Head of caudate nucleus (tissue), 42 donors: ENCODE data around the gene TTLL9.
A peak's percentile ranks its signal among the peaks of the same experiment; 100 is the strongest.

ENCODE experiments used
- DNase-seq, 42 donors: peaks; one replicate each; pipeline versions ENCODE4 v3.0.0 to v3.0.0-alpha.2; 2020 to 2021; ENCODE audit warnings: mixed read lengths in 7 of 42
- intact Hi-C: fragments of 100-400 bp; cut with DNase I; formaldehyde crosslinking; loops from one replicate; pipeline ENCODE4 v1.15.0; 2022

Gene TTLL9

DNA sequence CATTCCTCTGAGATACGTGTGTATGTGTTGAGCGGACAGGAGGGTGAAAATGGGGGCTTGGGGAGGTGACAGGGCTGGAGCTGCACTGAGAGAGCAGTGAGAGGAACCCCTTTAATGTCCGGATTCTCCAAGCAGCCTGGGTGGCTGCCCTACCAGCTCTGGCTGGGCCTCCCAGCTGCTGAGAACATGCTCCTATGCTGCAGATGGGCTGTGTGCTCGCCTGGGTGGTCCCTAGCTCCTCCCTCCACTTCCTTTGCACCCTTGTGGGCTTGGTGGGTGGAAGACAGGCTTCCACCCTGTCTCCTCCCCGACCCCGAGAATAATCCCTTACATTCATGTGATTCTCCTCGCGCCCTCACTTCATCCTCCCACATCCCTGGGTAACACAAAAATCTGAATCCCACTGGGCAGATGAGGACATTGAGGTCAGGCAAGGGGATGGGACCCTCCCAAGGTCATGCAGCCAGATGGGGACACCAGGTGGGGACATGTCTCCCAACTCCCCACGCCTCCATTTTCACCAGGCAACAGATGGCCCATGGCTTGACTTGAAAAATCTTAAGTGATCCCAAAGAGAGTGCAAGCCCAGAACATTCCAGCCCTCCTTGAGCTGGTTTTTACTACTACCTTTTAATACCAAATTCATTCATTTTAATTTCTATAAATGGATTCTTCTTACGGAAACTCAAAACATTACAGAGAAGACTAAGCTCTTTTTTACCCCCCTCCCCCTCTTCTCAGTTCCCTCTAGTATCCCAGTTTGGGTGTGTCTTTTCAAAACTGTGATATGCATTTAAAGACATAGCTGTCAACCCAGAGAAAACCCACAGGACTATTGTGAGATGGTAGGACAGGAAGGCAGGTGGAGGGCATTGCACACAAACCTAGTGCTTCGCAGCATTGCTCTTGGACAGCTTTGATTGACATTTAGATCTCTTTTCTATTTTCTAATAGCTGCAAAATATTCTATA lies 86.4 kb downstream of the TTLL9 start:
- DNase-seq: no peak
- intact Hi-C loops: no loop called here

DNA sequence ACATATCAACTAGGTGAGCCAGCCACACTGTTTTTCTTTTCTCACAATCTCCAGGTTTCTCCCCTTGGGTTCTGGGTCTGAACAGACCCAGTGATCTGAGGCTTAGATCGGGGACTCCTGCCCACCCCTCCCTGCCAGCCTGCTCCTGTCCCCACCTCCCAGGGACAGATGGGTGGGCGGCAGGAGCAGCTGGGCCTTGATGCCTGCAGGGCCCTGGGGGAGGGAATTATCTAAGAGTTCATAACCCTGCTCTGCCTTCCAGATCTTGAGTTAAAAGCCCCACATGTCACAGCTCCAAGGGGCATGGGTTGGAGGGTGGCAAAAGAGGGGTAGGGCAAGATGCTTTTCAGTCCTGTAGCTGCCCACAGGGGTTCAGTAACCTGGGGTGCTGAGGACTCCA lies 92.3 kb downstream of the TTLL9 start:
- intact Hi-C loops: no loop called here
- DNase-seq: no peak

DNA sequence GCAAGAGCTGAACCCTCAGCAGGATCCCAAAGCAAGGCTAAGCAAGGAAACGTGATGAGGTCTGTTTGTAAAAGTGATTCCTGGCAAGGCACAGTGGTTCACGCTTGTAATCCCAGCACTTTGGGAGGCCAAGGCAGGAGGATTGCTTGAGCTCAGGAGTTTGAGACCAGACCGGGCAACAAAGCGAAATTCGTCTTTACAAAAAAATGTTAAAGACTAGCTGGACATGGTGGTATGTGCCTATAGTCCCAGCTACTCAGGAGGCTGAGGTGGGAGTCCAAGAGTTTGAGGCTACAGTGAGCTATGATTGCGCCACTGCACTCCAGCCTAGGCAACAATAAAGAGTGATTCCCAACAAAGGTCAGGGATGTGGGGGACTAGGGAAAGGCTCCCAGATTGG lies 93.5 kb downstream of the TTLL9 start:
- intact Hi-C loops: no loop called here
- no peak for DNase-seq

DNA sequence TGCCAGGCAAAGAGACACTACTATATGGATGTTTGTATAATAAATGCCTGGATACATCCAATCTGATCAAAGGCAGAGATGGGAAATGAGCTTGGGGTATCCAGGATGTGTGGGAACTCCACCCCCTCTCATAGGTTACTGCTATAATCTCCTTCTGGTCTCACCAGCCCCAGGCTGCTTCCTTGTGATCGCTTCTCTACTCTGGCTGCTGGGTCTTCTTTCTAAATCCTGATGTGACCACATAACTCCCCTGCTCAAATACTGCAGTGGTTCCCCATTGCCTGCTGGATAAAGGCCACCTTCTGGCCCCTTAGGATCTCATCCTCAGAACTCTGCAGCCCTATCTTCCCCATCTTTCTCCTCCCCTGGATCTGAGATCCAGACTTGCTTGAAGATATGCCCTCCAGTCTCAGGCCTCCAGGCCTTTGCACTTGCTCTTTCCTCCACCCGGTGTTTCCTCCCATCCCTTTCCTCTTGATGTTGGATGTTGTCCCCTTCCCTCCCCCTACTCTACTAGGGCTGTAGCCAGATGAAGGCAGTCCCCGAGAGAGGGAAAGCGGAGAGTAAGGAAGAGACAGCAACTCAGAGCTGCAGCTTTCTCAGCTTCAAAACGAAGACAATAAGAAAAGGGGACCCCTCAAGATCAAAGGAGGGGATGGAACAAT lies 96.7 kb downstream of the TTLL9 start:
- no peak for DNase-seq
- intact Hi-C loops: no loop called here

DNA sequence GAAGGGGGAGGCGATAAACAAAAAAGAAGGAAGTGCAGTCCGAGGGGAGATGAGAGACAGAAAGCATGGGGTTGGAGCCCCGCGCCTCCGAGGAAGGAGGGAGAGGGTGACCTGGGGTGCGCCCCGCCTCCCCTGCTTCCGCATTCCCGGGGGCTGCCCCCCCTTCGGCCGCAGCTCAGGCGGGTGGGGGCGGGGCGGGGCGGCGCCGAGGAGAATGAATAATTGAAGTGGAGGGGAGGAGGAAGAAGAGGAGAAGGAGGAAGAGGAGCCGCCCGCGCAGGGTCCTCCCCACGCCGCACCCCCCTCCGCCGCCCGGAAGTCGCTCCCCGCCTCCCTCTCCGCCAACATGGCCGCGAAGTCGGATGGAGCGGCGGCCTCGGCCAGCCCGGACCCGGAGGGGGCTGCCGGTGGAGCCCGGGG lies 97.4 kb downstream of the TTLL9 start, which contains the start of gene XKR7:
XKR7 (plus strand) TSS at position 322 of the 420 bp plus-strand sequence; CDS start at position 347, 25 bp downstream.
- DNase-seq: peak in 28 of 42 donors; percentile 11 to 60 (median 32)
- intact Hi-C loops: no loop called here

DNA sequence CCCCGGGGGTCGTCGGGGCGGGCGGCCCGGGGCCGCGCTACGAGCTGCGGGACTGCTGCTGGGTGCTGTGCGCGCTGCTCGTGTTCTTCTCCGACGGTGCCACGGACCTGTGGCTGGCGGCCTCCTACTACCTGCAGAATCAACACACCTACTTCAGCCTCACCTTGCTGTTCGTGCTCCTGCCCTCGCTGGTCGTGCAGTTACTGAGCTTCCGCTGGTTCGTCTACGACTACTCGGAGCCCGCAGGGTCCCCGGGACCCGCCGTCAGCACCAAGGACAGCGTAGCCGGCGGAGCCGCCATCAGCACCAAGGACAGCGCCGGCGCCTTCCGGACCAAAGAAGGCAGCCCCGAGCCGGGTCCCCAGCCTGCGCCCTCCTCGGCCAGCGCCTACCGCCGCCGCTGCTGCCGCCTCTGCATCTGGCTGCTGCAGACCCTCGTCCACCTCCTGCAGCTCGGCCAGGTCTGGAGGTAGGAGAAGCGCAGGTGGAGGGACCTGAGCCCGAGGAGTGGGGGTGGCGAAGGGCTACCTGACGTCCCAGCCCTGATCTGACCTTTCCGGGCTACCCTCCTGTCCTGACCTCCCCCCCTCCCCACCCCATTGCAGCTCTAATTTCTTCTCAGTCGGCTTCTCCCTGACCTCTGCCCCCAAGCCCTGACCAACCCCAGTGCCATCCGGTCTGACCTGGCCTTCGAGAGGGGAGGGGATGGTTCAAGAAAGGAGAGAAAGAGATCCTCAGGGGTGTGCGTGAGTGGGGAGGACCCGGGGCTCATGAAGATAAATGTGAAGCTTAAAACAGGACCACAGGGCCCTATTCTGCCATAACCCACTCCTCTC lies 98.1 kb downstream of the TTLL9 start:
- peak; percentile 30 to 88 (median 69) for DNase-seq
- intact Hi-C loops: no loop called here

DNA sequence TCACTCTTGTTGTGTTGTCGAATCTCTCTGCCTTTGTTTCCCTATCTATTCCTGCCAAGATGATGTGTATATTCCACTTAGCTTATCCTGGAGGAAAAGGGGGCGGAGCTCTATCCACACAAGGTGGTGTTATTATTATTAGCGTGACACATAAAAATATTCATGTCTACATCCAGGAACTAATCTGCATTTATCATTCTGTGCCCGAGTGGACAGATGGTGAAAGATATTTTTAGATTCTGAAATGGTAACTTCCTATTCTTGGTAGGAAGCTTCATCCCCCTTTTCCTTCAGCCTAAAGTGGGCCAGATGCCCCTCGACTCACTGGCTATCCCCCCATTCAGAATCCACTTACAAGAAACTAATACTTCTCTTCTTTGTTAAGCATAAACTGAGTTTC lies 99.6 kb downstream of the TTLL9 start:
- DNase-seq: no peak
- intact Hi-C loops: no loop called here

DNA sequence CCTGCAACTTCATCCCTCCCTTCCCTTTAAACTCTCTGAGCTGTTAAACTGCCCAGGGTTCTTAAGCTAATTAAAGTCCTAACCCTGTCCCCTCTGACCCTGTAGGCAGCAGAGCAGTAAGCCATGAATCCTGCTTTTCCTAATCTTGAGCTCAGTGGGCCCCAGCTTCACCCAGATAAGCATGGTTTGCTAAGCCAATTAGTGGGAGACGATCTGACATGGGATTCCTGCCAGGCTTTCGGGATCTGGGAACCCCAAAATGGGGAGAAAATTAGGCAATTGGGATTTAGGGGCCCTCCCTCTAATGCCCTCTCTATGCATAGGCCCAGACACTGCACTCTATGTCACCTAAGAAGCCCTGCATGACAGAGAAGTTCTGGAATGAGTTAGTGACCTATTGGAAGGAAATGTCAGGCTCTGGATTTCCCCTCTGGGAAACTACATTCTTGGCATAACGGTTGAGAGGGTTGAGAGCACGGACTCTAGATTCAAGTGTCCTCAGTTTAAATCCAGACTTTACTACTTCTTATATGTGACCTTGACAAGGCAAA lies 102.1 kb downstream of the TTLL9 start:
- intact Hi-C loops: no loop called here
- DNase-seq: no peak

DNA sequence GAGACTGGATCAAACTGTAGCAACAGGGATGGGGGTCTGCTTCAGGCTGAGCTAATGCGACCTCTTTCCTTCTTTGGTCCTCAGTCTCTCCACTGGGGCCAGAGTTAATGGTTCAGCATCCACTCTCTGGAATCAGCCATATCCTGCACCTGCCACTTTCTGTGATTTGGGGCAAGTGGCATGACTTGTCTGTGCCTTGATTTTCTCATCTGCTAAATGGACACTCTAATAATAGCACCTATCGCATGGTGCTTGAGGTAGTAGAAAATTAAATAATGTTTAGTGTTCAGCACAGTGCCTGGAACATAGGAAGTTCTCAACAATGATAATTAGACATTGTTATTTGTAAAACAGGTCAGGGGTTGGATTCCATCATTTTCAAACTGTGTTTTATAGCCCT lies 103.9 kb downstream of the TTLL9 start:
- intact Hi-C loops: no loop called here
- DNase-seq: no peak

DNA sequence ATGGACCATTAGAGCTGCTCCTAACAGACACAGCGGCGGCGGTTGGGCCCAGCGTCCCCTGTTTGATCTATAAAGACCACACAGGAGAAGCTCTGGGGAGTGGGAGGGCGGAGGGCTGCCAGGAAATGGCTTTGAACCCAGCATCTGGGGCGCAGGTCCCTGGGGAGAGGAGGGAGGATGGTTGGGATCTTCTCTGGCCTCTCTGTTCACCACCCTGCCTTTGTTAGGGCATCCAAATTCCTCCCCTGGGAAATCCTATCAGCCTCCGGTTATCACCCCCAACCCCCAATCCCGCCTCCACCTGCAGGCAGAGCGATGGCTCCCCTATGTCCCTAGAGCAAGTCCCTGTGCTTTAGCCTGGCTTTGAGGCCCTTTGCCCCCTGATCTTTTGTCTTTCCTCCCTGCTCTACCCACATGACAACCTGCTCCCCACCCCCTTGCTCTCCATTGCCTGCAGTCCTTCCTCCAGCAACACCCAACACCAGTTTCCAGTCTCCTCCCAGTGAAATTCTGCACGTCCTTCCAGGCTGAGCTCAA lies 104.6 kb downstream of the TTLL9 start:
- intact Hi-C loops: no loop called here
- no peak for DNase-seq

DNA sequence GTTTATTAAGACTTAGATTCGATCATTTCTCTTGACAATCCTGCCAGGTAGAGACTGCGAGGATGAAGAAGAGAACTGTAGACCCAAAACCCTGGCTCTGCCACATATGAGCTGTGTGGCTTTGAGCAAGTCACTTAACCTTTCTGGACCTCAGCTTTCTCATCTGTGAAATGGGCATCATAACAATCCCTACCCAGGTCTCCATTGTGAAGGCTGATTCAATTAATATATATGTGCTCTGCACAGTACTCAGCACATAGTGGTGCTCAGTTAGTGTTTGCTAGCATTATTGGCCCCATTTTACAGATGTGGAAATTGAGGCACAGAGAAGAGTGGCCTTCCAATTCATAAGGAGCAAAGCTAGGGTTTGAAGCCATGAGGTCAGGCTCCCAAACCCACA lies 105.4 kb downstream of the TTLL9 start:
- intact Hi-C loops: no loop called here
- DNase-seq: no peak

DNA sequence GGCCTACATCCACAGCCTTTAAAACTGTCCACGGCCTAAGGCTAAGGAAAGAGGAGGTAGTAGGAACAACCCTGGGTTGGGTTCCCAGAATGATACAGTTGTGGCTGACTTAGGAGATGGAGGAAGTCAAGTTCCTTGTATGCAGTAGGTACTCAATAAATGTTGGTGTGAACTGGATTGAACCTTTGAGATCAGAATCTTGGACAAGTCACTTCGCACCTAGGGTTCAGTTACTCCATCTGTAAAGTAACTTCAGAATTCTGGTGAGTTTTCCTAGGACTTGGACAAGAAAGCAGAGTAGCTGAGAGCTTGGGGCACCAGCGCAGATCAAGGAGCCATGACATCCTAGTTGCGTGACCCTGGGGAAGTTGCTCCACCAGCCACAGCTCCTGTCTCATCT lies 106.6 kb downstream of the TTLL9 start:
- intact Hi-C loops: no loop called here
- DNase-seq: no peak

DNA sequence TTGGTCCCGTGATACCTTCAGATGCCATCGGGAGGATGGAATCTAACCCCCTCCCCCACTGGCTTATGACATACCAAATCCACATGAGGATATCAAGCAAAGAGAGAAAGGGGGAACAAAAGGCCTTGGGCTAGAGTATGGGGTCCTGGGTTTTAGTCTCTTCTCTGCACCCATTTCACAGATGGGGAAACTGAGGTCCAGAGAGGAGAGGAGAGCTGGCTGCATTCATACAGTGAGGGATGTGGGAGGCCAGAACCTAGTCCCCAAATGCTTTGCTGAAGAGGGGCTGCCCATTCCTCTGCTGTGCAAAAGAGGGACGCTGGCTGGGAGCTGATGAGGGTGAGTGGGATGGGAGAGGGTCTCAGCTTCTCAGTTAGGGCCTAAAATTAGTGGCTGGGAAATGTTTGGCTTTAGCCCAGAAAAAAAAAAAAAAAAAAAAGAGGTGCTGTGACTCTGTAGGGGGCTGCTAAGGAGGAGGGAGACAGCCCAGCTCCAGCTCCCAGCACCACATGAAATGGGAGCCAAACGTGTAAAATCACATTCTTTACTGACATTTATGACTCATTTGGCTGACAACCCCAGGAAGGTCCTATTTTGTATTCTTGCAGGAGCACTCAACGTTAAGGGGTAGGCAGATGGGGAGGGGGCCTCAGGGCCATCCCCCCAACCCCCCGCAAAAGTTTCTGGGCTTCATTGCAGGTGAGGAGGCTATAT lies 109.4 kb downstream of the TTLL9 start:
- intact Hi-C loops: no loop called here
- no peak for DNase-seq

DNA sequence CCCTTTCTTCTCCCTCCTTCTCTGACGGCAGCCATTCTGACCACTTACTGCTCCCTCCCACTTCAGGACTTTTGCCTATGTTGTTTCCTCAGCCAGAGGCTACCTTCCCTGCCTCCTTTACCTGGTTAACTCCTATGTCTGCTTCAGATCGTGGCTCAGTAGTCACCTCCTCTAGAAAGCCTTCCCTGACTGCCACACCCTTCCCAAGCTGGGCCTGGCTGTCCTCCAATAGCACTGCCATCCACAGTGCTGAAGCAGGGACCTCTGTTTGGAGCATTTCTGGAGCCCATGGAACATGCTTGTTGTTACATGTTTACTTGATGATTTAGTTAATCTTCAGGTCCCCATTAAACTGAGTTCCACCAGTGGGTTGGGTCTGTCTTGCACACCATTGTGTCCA lies 111.3 kb downstream of the TTLL9 start:
- no peak for DNase-seq
- intact Hi-C loops: no loop called here

DNA sequence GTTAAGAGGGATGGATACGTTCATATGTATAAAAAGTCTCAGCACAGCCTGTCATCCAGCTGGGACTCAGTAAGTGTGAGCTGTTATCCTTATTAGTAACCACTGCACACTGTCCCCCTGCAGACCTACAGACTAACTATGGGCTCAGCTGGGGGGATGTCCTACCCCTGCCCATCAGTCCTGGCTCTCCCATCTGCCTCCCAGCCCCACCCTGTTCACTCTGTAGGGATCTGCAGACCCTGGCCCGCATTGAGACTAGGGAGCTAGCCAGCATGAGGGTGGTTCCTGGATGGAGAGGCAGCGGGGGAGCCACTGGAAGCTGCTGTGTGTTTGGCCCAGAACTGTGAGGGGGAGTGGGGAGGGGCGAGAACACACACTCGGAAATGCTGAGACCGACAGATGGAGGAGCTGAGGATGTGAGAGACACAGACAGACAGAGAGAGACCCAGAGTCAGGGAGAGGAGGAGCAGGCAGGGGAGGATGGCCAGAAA lies 114.6 kb downstream of the TTLL9 start:
- DNase-seq: no peak
- intact Hi-C loops: no loop called here

DNA sequence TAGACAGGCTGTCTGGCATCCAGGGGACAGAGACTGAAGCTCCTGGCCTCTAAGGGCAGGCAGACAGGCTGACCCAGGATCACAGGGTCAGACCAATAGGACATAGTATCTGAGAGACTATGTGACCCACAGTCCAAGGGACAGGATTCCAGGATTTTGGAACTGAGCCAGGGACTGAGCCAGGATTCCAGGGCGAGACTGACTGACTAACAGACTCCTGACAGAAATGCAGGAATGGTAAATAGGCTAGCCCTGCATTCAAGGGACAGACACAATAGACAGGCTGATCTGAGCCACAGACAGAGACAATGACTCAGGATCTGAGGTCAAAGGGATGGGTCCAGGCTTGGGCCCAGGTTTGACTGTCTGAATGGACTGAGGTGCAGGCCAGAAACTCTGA lies 117.3 kb downstream of the TTLL9 start:
- intact Hi-C loops: no loop called here

DNA sequence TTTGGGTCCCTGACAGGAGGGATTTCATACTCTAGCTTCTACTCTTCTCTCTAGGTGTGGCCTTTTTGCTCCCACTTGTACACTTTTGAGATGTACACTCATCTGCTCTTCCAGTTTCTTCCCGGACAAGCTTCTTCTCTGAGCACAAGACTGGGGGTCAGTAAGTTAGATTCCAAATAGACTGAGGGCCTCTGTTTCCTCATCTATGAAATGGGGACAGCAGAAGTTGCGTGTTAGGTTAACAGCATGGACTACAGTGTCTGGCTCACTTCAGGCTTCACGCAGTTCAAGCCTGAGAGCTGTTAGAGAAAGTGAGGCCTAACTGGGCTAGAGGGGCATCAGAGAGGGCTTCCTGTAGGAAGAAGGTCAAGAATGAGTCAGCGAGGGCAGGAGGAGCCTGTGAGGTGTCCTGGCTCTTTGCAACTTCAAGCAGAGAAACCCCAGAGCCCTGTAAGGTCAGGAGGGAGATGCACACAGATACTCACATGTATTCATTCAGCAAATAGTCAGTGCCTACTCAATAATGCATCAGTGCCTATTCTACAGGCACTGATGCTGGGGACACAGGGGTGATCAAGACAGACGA lies 118.1 kb downstream of the TTLL9 start:
- no peak for DNase-seq
- intact Hi-C loops: no loop called here

More for the DNA sequence above, 117.3 kb downstream of the TTLL9 start:
- DNase-seq: no peak
